Natural killer cell (primary cell): ENCODE results near the gene PASK. TPM values are rescaled to one million over a fixed set of nuclear protein-coding genes. Genes with fewer than 3 reads are reported as not detected.

Experiments used
- ATAC-seq, 3 donors: fragments of 150-1000 bp in 2 of 3; fragments of 200-7000 bp in 1 of 3; cut with Tn5 transposase; 1 replicate in 1 of 3; 2 replicates in 2 of 3; pipeline ENCODE4 v1.10.0; 2021; ENCODE audit warnings: mild to moderate bottlenecking in 2 of 3, moderate library complexity in 2 of 3
- DNase-seq, 2 donors: peaks; one replicate each; pipeline versions ENCODE4 v3.0.0 to v3.0.0-alpha.2; 2013 to 2021; ENCODE audit warnings: mixed read lengths in 1 of 2
- H3K27ac ChIP-seq: one replicate; pipeline ENCODE4 v1.5.1; 2013; ENCODE audit warnings: mild to moderate bottlenecking, low read length
- H3K27me3 ChIP-seq: one replicate; pipeline ENCODE4 v1.6.1; 2013; ENCODE audit warnings: low read length; ENCODE audit not compliant: control insufficient read depth, insufficient read depth
- H3K36me3 ChIP-seq: one replicate; pipeline ENCODE4 v1.6.1; 2013; ENCODE audit warnings: low read length; ENCODE audit not compliant: control insufficient read depth, insufficient read depth
- H3K4me1 ChIP-seq: one replicate; pipeline ENCODE4 v1.6.1; 2013; ENCODE audit warnings: low read length; ENCODE audit not compliant: control insufficient read depth, insufficient read depth
- H3K4me3 ChIP-seq: one replicate; pipeline ENCODE4 v1.5.1; 2013; ENCODE audit warnings: low read length
- H3K9me3 ChIP-seq: one replicate; pipeline ENCODE4 v1.6.1; 2013; ENCODE audit warnings: low read length; ENCODE audit not compliant: control insufficient read depth, insufficient read depth
- H3K27ac Mint-ChIP-seq, 2 donors: one replicate each; pipeline ENCODE4 v1.8.0; 2022; ENCODE audit warnings: mild to moderate bottlenecking in 2 of 2, mixed read lengths in 2 of 2, moderate library complexity in 1 of 2
- H3K27me3 Mint-ChIP-seq, 2 donors: one replicate each; pipeline ENCODE4 v1.8.0; 2022; ENCODE audit warnings: low read depth in 2 of 2, mixed read lengths in 2 of 2
- H3K36me3 Mint-ChIP-seq: one replicate; pipeline ENCODE4 v1.8.0; 2022; ENCODE audit warnings: mixed read lengths
- H3K4me1 Mint-ChIP-seq, 2 donors: one replicate each; pipeline ENCODE4 v1.8.0; 2022; ENCODE audit warnings: mixed read lengths in 2 of 2
- H3K4me3 Mint-ChIP-seq: one replicate; pipeline ENCODE4 v1.8.0; 2022; ENCODE audit warnings: mild to moderate bottlenecking, moderate library complexity, mixed read lengths
- H3K9me3 Mint-ChIP-seq, 2 donors: one replicate each; pipeline ENCODE4 v1.8.0; 2022; ENCODE audit warnings: mixed read lengths in 2 of 2
- WGBS: methylation state at CpG from one replicate; pipeline ENCODE4 v1.1.7; 2013; ENCODE audit warnings: missing lambda C conversion rate; ENCODE audit not compliant: insufficient coverage; 5-methylcytosine and 5-hydroxymethylcytosine counted together
- intact Hi-C: fragments of 100-400 bp; cut with micrococcal nuclease; formaldehyde crosslinking; loops from one replicate; pipeline ENCODE4 v1.14.2; 2022
- total RNA-seq, 4 donors: library from RNA; stranded (reverse); fragments of 120-200 nt in 1 of 4; gene quantifications; one replicate each; pipeline versions ENCODE4 v1.2.3 to v1.2.4, GENCODE V29; 2013 to 2022
- TF ChIP-seq, protein P1 (sequence below): fragments of 200-600 bp; IDR thresholded peaks from one replicate; pipeline ENCODE4 v1.8.0; 2022; ENCODE audit warnings: antibody characterized with exemption

The PASK gene
- total RNA-seq, 3 donors from 2014 or later (not counting 1 experiment from before 2014, with no cell fraction given), result 27.9 to 45.2 (median 36.2) TPM

DNA sequence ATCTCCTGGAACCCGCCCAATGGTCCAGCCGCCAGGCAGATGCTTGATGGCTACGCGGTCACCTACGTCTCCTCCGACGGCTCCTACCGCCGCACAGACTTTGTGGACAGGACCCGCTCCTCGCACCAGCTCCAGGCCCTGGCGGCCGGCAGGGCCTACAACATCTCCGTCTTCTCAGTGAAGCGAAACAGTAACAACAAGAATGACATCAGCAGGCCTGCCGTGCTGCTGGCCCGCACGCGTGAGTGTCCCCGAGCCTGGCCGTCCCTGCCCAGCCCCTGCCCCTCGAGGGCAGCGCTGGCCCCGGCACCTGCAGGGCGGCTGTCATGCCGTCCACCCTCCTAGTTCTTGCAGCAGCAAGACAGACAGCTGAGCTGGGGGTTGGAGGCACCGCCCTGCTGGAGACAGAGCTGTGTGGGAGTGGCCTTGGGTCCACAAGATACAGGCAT lies 83.9 kb downstream of the PASK start:
- H3K4me3 Mint-ChIP-seq, result no peak overlapping the region
- Histone ChIP-seq H3K27ac (no peak overlapping the region), H3K36me3 (no peaks in the 10 kb centered on the region), H3K4me3 (no peak overlapping the region), H3K27me3 (no peaks in the 10 kb centered on the region), H3K4me1 (peaks cover 6% of the 10 kb centered on the region), H3K9me3 (no peaks in the 10 kb centered on the region)
- H3K27me3 Mint-ChIP-seq, result no peaks in the 10 kb centered on the region
- no peaks in the 10 kb centered on the region for H3K9me3 Mint-ChIP-seq
- TF ChIP-seq, protein P1, sequence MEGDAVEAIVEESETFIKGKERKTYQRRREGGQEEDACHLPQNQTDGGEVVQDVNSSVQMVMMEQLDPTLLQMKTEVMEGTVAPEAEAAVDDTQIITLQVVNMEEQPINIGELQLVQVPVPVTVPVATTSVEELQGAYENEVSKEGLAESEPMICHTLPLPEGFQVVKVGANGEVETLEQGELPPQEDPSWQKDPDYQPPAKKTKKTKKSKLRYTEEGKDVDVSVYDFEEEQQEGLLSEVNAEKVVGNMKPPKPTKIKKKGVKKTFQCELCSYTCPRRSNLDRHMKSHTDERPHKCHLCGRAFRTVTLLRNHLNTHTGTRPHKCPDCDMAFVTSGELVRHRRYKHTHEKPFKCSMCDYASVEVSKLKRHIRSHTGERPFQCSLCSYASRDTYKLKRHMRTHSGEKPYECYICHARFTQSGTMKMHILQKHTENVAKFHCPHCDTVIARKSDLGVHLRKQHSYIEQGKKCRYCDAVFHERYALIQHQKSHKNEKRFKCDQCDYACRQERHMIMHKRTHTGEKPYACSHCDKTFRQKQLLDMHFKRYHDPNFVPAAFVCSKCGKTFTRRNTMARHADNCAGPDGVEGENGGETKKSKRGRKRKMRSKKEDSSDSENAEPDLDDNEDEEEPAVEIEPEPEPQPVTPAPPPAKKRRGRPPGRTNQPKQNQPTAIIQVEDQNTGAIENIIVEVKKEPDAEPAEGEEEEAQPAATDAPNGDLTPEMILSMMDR, result no peak
- WGBS, result 95% methylated on average over 27 of the region's 27 CpGs
- H3K27ac Mint-ChIP-seq, result no peak overlapping the region
- no peaks in the 10 kb centered on the region for H3K36me3 Mint-ChIP-seq
- intact Hi-C loops, result no loop called here
- peaks cover 0 to 6% of the 10 kb centered on the region in 2 donors for H3K4me1 Mint-ChIP-seq
- DNase-seq, result no peak
- no peak for ATAC-seq

DNA sequence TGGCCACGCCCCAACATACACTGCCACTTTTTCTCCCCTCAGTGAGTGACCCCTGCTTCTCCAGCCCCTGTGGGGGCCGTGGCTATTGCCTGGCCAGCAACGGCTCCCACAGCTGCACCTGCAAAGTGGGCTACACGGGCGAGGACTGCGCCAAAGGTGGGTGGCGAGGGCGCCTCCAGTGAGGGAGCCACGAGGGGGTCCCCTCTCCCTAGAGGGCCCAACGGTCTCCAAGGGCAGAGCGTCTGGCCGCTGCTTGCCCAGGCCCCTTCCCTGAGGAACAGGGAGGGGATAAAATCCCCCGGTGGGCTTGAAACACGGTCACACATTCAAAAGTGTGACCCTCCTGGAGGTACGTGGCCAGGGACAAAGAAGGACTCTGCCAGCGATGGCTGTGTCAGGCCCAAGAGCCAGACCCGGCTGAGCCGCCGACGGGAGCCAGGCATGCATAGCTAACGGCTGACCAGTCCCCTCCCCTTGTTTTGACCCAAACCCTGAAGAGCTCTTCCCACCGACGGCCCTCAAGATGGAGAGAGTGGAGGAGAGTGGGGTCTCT lies 84.4 kb downstream of the PASK start:
- Histone ChIP-seq H3K36me3 (no peaks in the 10 kb centered on the region), H3K9me3 (no peaks in the 10 kb centered on the region), H3K4me3 (no peak overlapping the region), H3K27ac (no peak overlapping the region), H3K4me1 (peaks cover 6% of the 10 kb centered on the region), H3K27me3 (no peaks in the 10 kb centered on the region)
- no peak overlapping the region for H3K4me3 Mint-ChIP-seq
- no peak overlapping the region for H3K27ac Mint-ChIP-seq
- ATAC-seq (no peak), DNase-seq (no peak)
- 94% methylated on average over 23 of the region's 23 CpGs for WGBS
- TF ChIP-seq, protein P1, result no peak
- H3K27me3 Mint-ChIP-seq, result no peaks in the 10 kb centered on the region
- H3K4me1 Mint-ChIP-seq, result peaks cover 0 to 4% of the 10 kb centered on the region in 2 donors
- intact Hi-C loops, result no loop called here
- H3K9me3 Mint-ChIP-seq, result no peaks in the 10 kb centered on the region
- no peaks in the 10 kb centered on the region for H3K36me3 Mint-ChIP-seq

DNA sequence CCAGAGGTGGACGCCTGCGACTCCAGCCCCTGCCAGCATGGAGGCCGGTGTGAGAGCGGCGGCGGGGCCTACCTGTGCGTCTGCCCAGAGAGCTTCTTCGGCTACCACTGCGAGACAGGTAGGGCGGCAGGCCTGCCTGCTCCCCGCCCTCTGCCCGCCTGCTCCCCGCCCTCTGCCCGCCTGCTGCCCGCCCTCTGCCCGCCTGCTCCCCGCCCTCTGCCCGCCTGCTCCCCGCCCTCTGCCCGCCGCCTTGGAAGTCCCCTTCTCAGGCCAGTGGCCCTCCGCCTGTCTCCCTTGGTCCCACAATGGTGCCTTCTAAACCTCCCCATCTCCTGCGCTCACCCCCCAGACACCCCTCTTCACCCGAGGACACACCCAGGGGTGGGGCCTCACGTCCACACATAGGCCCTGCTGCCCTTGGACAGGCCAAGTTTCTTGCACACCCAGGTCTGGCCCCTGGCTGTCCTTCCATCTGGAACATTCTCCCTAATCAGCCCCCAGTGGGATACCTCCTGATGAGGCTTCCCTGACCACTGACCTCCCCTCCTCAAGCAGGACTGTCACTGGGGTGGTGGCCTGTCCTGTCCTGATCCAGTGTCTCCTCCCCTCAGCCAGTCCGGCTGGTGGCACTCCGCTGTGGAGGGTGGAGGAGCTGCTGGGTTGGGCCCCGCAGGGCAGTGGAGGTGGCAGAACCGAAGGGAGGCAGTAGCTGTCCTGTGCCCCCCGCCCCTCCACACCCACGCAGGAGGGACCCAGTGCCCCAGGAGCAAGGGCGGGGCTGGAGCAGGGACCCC lies 85.1 kb downstream of the PASK start:
- Mint-ChIP-seq H3K27me3 (no peaks in the 10 kb centered on the region), H3K36me3 (no peaks in the 10 kb centered on the region), H3K27ac (no peak overlapping the region), H3K9me3 (no peaks in the 10 kb centered on the region), H3K4me1 (peaks cover 0 to 4% of the 10 kb centered on the region in 2 donors), H3K4me3 (peak overlapping the region; percentile 66)
- Histone ChIP-seq H3K9me3 (no peaks in the 10 kb centered on the region), H3K36me3 (no peaks in the 10 kb centered on the region), H3K27me3 (no peaks in the 10 kb centered on the region), H3K4me3 (no peak overlapping the region), H3K27ac (no peak overlapping the region), H3K4me1 (peaks cover 6% of the 10 kb centered on the region)
- intact Hi-C loops, result no loop called here
- peak in 2 of 3 donors; percentile 40 to 84 for ATAC-seq
- DNase-seq, result peak in 1 of 2 donors; percentile 38
- 30% methylated on average over 32 of the region's 32 CpGs for WGBS
- TF ChIP-seq, protein P1, result no peak
